Testis (tissue), 3 donors: ENCODE measurements around the gene SKA3. TPM values are rescaled to one million over a fixed set of nuclear protein-coding genes. Genes with fewer than 3 reads are reported as not detected.
"Not testable (repeated sequence)": the region's sequence is repeated elsewhere in the genome, so short reads cannot be mapped to it uniquely, and the experiment has no call there.

Source experiments
- DNase-seq: peaks from one replicate; pipeline ENCODE4 v3.0.0-alpha.2; 2019
- H3K27ac ChIP-seq, 2 donors: fragments of 200-600 bp; sonication (generic); one replicate each; pipeline ENCODE4 v1.5.1; 2019
- H3K27me3 ChIP-seq: fragments of 200-600 bp; sonication (generic); one replicate; pipeline ENCODE4 v1.5.1; 2019
- H3K36me3 ChIP-seq: fragments of 200-600 bp; sonication (generic); one replicate; pipeline ENCODE4 v1.5.1; 2017; ENCODE audit warnings: low read depth; ENCODE audit errors: missing control alignments
- H3K4me1 ChIP-seq: fragments of 200-600 bp; sonication (generic); one replicate; pipeline ENCODE4 v1.5.1; 2019
- H3K4me3 ChIP-seq, 2 donors: fragments of 200-600 bp; sonication (generic); one replicate each; pipeline ENCODE4 v1.5.1; 2017 to 2019
- H3K9me3 ChIP-seq: fragments of 200-600 bp; sonication (generic); one replicate; pipeline ENCODE4 v1.5.1; 2017
- POLR2A ChIP-seq: fragments of 450-650 bp; IDR thresholded peaks from one replicate; pipeline ENCODE4 v1.6.1; 2017; ENCODE audit warnings: antibody characterized with exemption, mild to moderate bottlenecking, moderate library complexity
- WGBS, 2 donors: methylation state at CpG; one replicate each; pipeline ENCODE4 v1.1.5; 2018; 5-methylcytosine and 5-hydroxymethylcytosine counted together
- intact Hi-C: fragments of 100-400 bp; cut with DNase I; formaldehyde crosslinking; loops from one replicate; pipeline ENCODE4 v1.15.1; 2023; ENCODE audit warnings: low total_unique reads
- polyA plus RNA-seq: library from polyadenylated mRNA; stranded (reverse); fragments of 350-450 nt; fragmentation: Illumina TruSeq; extraction: RNeasy Lipid Tissue Mini Kit (QIAGEN cat#74804); gene quantifications from one replicate; pipeline ENCODE4 v1.2.3, GENCODE V29; 2014; ENCODE audit warnings: low read depth, low replicate concordance; ENCODE audit not compliant: insufficient read depth
- total RNA-seq, 2 donors: library from RNA; depleted of rRNA; stranded (reverse); fragments of >200 nt; gene quantifications; one replicate each; pipeline ENCODE4 v1.2.3, GENCODE V29; 2016
- TF ChIP-seq, protein P1 (sequence below), 3 experiments: fragments of 450-650 bp in 2 of 3; fragments of 200-600 bp in 1 of 3; sonication (generic) in 1 of 3; IDR thresholded peaks; one replicate each; pipeline ENCODE4 v1.5.1; 2016 to 2019; ENCODE audit warnings: antibody characterized with exemption in 3 of 3, mild to moderate bottlenecking in 2 of 3, moderate library complexity in 1 of 3

The SKA3 gene
- total and polyA plus RNA-seq, 3 donors from 2014 or later, result 8.1 to 11.7 (median 8.7) TPM

DNA sequence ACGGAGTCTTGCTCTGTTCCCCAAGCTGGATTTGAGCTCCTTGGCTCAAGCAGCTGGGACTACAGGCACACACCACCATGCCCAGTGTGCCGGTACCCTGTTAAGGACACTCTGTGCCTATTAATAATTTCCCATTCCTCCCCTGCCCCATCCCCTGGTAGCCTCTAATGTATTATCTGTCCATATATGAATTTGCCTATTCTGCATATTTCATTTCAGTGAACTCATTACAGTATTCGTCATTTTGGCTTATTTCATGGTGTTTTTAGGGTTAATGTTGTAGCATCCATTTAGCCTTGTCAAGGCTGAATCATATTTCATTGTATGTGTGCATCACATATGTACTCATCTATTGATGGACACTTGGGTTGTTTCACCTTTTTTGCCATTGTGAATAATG is 33.6 kb downstream of the SKA3 start:
- Histone ChIP-seq H3K4me1 (peaks cover 18% of the 10 kb centered on the region), H3K36me3 (no peaks in the 10 kb centered on the region), H3K4me3 (no peak overlapping the region), H3K9me3 (no peaks in the 10 kb centered on the region), H3K27ac (no peak overlapping the region), H3K27me3 (no peaks in the 10 kb centered on the region)
- WGBS, 2 donors, result 83 to 88% methylated on average over 3 of the region's 3 CpGs
- TF ChIP-seq, protein P1, sequence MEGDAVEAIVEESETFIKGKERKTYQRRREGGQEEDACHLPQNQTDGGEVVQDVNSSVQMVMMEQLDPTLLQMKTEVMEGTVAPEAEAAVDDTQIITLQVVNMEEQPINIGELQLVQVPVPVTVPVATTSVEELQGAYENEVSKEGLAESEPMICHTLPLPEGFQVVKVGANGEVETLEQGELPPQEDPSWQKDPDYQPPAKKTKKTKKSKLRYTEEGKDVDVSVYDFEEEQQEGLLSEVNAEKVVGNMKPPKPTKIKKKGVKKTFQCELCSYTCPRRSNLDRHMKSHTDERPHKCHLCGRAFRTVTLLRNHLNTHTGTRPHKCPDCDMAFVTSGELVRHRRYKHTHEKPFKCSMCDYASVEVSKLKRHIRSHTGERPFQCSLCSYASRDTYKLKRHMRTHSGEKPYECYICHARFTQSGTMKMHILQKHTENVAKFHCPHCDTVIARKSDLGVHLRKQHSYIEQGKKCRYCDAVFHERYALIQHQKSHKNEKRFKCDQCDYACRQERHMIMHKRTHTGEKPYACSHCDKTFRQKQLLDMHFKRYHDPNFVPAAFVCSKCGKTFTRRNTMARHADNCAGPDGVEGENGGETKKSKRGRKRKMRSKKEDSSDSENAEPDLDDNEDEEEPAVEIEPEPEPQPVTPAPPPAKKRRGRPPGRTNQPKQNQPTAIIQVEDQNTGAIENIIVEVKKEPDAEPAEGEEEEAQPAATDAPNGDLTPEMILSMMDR (IDR thresholded peaks at IDR 0.05), result no peak
- TF ChIP-seq POLR2A, result no peak
- DNase-seq, result no peak
- intact Hi-C loops, result no loop called here

DNA sequence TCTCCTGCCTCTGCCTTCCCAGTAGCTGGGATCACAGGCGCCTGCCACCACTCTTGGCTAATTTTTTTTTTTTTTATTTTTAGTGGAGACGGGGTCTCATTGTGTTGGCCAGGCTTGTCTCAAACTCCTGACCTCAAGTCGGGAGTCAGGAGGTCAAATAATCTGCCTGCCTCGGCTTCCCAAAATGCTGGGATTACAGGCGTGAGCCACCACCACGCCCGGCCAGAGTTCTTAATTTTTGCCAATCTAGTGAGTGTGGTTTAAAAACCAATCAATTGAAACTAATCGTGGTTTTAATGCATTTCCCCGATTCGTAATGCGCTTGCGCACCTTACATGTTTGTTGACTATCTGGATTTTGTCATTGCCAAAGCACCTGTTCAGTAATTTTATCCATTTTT is 37.0 kb downstream of the SKA3 start:
- intact Hi-C loops, result loop anchor here (10.0 kb wide), 1 partner anchor 195 kb away; no protein-coding TSS in a partner anchor
- peak overlapping the region in 1 of 2 donors; percentile 86 for H3K27ac ChIP-seq
- 80 to 87% methylated on average over 12 of the region's 12 CpGs for WGBS, 2 donors

DNA sequence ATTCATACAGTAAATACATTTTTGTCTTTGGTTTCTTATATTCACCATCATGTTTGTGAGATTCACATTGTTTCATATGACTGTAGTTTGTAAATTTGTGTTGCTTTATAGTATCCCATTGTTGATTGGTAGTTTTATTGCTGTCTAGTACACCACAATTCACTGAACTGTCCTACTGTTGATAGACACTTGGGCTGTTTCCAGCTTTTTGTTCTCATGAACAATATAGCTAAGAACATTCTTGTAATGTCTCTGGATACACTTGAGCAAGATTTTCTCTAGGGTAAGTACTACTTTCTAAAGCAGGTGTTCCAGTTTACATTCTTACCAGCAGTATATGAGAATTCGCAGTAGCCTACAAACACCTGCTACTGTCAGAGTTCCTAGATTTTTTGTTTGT is 37.8 kb downstream of the SKA3 start:
- Histone ChIP-seq H3K36me3 (no peaks in the 10 kb centered on the region), H3K4me1 (peaks cover 18% of the 10 kb centered on the region), H3K27ac (no peak overlapping the region), H3K4me3 (no peak overlapping the region), H3K9me3 (no peaks in the 10 kb centered on the region), H3K27me3 (no peaks in the 10 kb centered on the region)
- TF ChIP-seq POLR2A, result no peak
- TF ChIP-seq, protein P1 (IDR thresholded peaks at IDR 0.05), result no peak
- intact Hi-C loops, result loop anchor here (10.0 kb wide), 1 partner anchor 194 kb away; no protein-coding TSS in a partner anchor
- WGBS, 2 donors, result 72 to 78% methylated on average over 1 of the region's 1 CpG
- no peak for DNase-seq

More for the DNA sequence above, 37.0 kb downstream of the SKA3 start:
- no peaks in the 10 kb centered on the region for H3K27me3 ChIP-seq
- TF ChIP-seq, protein P1 (IDR thresholded peaks at IDR 0.05), result no peak
- no peak for TF ChIP-seq POLR2A
- peaks cover 18% of the 10 kb centered on the region for H3K4me1 ChIP-seq
- H3K9me3 ChIP-seq, result no peaks in the 10 kb centered on the region
- DNase-seq, result no peak
- no peaks in the 10 kb centered on the region for H3K36me3 ChIP-seq
- H3K4me3 ChIP-seq, result peak overlapping the region; percentile 73 to 97

DNA sequence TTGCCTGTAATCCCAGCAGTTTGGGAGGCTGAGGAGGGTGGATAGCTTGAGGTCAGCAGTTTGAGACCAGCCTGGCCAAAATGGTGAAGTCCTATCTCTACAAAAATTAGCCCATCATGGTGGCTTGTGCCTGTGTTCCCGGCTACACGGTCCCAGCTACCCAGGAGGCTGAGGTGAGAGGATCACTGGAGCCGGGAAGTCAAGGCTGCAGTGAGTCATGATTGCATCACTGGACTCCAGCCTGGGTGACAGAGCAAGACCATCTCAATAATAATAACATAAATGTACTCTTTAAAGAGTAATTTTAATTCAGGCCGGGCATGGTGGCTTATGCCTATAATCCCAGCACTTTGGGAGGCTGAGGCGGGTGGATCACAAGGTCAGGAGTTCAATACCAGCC is 38.7 kb downstream of the SKA3 start:
- Histone ChIP-seq H3K9me3 (no peaks in the 10 kb centered on the region), H3K27ac (no peak overlapping the region), H3K4me1 (peaks cover 14% of the 10 kb centered on the region), H3K27me3 (no peaks in the 10 kb centered on the region), H3K4me3 (no peak overlapping the region), H3K36me3 (no peaks in the 10 kb centered on the region)
- TF ChIP-seq, protein P1 (IDR thresholded peaks at IDR 0.05), result no peak
- TF ChIP-seq POLR2A, result no peak
- intact Hi-C loops, result loop anchor here (10.0 kb wide), 1 partner anchor 193 kb away; no protein-coding TSS in a partner anchor
- WGBS, 2 donors, result 84 to 90% methylated on average over 5 of the region's 5 CpGs
- no peak for DNase-seq

DNA sequence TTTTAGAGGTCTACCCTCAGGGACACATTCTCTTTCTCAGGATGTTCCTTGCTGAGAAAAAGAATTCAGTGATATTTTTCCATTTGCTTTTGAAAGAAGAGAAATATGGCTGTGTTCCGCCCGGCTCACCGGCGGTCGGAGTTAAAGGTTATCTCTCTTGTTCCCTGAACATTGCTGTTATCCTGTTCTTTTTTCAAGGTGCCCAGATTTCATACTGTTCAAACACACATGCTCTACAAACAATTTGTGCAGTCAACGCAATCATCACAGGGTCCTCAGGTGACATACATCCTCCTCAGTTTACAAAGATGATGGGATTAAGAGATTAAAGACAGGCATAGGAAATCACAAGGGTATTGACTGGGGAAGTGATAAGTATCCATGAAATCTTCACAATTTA is 40.5 kb downstream of the SKA3 start:
- DNase-seq, H3K27ac ChIP-seq, H3K36me3 ChIP-seq, H3K4me1 ChIP-seq, H3K4me3 ChIP-seq, H3K27me3 ChIP-seq, H3K9me3 ChIP-seq: not testable (repeated sequence)
- WGBS, 2 donors, result 66 to 84% methylated on average over 6 of the region's 6 CpGs
- intact Hi-C loops, result loop anchor here (10.0 kb wide), 1 partner anchor 191 kb away; no protein-coding TSS in a partner anchor
